SKM-1 (cell line): Measurements from ENCODE around the gene SSC5D.

Experiments
- DNase-seq: peaks from one replicate; lab custom pipeline; 2025; ENCODE audit not compliant: unreplicated experiment; lab: John Stamatoyannopoulos, UW

Gene SSC5D

DNA sequence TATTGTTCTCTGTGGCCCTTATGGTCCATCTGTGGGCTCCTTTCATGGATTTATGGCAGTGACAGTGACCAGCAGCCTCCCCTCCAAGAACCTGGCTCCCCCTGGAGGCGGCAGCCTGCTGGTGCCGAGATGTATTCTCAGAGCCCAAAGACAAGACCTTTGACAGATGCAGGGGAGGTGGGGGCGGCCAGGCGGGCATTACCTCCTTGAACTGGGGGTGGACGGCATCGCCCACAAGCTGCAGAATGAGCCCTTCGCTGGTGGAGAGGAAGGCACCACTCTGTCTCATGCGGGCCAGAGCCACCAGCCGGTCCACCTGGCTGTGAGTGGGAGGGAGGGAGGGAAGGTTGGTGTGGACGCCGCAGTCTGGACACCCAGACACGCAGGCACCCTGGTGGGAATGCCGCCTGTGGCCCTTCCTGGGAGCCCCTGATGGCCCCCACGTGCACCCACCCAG lies 33.4 kb upstream of the SSC5D start:
- no peak for DNase-seq

DNA sequence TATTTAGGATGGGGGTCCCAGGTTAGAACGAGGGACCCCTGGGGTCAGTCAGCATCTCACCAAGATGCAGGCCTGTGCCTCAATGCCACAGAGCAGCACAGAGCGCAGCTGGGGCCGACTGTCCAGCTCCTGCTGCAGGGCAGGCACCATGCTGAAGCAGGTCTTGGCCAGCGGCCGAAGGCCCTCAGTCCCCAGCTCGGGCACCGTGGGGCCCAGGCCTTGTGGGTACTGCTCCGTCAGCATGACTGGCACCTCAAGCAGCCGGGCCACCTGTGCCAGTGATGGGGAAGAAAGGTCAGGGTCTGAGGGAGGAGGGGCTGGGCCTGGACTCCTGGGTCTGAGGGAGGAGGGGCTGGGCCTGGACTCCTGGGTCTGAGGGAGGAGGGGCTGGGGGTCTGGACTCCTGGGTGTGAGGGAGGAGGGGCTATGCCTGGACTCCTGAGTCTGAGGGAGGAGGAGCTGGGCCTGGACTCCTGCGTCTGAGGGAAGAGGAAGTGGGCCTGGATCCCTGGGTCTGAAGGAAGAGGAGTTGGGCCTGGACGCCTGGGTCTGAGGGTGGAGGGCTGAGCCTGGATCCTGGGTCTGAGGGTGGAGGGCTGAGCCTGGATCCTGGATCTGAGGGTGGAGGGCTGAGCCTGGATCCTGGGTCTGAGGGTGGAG lies 32.5 kb upstream of the SSC5D start:
- no peak for DNase-seq

DNA sequence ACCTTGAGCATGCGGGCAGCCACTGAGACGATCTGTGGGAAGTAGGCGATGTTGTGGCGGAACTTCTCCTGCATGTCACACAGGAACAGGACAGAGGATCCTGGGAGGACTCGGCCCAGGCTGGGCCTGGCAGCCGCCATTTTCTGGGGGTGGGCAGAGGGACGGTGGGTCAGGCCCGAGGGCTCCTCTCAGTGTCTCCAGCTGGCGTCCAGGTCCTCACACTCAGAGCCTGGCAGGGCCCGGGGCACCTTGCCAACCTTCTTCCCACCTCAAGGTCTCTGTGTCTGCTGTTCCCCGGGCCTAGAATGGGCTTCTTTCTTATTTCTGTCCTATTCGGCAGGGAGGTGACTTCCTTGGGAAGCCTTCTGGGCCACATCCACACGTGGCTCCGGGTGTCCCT lies 31.9 kb upstream of the SSC5D start:
- DNase-seq: no peak

DNA sequence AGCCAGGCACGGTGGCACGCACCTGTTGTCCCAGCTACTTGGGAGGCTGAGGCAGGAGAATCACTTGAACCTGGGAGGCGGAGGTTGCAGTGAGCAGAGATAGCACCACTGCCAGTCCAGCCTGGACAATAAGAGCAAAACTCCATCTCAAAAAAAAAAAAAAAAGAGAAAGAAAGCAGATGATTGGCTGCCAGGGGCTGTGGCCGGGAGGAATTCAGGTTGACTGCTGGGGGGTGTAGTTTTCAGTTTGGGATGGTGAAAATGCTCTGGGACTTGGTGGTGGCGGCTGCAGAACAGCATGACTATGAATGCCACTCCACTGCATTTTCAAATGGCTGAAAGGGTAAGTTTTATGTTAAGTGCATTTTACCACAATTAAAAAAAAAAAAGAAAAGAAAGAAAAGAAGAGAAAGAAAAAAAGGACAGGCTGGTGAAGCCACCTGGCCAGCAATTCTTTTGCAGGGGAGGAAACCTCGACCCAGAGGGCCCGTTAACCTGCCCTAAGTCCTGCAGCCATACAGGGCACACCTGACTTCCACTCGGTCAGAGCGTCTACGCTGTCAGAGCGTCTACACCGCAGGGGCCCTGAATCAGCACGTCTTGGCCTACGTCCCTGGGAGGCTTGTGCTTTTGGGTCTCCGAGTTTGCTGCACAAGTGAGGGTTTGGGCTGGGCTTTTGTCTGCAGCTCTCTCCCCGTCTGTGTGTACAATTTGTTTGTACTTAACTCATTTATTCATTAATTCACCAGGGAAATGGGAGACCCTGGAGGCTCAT lies 30.4 kb upstream of the SSC5D start:
- DNase-seq: no peak

DNA sequence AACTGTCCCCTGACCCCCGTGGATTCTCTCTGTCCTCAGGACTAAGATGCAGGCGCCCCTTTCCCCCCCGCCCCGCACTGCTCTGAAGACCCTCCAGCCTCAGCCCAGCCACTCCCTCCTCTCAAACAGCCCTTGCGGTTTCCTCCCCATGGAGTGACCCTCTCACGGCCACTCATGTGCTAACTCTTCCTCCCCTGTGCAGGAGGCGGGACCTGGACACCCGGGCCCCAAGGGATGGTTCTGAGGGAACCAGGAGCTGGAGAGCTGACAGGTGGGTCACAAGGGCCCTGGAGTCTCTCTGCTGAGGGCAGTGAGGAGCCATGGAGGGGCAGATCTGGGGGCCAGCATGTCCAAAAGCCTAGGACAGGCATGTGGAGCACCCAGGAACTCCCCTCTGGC lies 28.7 kb upstream of the SSC5D start:
- no peak for DNase-seq

DNA sequence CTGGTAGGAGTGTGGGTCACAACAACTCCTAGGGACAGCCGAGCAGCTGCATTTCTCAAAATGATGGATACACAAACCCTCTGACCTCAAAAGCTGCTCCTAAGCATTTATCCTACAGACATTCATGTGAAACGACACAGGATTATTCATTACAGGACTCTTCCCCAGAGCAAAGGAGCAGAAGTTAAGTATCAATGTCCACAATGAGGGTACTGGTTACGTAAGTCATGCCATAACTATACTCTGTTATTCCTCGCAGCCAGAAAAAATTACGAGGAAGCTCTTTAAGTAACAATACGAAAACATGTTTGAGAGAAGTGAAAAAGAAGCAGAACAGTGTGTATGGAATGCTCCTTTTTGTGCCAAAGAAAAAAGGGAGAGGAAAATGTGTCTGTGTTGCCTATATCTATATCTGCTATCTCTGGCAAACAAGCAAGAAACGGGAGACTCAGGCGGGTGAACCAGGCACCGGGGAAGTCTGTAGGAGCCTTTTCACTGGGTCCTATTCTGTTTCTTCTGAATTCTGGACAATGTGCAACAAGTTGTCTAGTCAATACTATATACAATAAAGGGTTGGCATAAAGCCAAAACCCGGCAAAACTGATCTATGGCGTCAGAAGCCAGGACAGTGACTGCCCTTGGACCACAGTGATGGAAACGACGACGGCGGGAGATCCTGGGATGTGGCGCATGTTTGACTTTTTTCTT lies 28.1 kb upstream of the SSC5D start:
- DNase-seq: no peak

DNA sequence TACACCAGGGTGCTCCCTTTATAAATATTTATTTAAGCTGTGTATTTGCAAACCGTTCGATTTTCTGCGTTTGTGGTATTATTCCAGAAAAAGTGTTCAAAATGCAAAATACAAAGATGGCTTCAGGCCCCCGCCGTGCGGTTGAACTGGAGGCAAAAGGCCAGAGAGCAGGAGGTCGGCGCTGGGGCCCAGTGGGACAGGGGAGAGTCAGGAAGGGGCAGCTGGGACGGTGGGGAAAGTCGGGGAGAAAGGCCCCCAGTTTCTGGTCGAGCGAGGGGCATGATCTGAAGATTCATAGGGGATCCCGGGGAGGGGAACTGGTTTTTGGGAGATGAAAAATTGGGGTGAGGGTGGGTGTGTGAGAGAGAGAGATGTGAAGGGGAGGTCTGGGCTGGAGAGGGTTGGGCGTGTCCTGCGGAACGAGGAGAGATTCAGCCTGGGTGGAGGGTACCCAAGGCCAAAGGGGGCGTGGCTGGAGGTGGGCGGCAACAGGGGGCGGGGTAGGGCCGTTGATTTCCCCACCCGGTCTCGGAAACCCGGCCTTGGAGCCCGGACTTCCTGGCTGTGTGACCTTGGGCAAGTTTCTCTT lies 27.5 kb upstream of the SSC5D start:
- no peak for DNase-seq

DNA sequence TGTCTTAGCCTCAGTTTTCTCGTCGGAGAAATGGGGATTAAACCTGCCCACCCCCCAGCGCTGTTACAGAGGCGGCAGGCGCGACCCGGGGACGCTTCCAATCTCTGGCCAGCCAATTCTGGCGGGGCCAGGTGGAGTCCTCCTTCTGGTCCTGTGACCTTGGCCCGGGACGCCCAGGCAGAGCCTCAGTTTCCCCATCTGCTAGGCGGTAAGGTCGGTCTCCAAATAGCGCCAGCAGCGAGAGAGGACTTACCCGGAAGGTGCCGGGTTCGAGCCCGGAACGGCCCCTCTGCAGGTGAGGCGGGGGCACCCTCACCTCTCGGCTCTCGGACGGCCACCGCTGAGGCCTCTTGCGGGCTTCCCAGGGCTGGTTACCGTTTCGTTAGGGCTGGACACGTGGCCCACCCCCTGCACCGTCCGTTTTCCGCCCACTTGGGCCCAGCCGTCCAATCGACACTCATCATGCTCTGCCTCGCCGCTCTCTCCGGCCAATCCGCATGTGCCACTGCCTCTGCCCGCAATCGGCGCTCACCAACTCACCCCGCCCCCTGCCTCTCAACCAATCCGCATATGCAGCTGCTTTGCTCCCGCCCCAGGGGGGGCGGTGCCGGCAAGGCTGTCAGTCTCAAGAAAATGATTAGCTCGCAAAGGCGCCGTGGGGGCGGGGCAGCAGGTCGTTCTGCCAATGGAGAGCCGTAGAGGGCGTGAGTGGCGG lies 26.8 kb upstream of the SSC5D start, which contains the start of gene ISOC2:
Gene ISOC2, minus strand, starts transcription at position 384 of the 715 bp plus-strand sequence. CDS start 5,156 bp downstream, outside the sequence.
- DNase-seq: peak; percentile 83

DNA sequence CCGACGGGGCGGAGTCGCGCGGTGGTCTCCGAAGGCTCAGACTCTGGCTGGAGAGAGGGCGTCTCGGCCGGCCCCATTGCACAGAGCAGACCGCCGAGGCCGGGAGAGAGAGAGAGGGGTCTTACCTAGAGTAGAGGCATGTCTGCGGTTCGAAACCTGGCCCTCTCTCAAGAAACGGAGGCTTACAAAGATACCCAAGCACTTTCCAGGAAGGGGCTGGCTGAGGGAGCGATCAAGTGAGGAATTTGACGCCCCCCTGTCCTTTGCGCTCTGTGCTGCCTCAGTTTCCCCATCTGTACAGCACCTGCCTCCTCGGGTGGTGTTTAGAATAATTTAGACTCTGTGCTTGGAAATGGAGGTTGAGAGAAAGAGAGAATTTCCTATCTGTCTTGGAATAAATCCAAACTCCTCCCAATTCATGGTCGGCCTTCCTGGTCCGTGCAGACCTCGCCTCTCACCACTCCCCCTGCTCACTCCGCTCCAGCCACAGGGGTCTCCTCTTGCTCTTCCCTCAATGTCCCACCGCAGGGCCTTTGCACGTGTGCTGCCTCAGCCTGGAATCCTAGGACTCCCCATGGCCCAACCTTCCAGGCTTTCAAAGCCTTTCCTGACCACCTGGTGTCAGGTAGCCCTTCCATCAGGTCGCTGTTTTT lies 26.1 kb upstream of the SSC5D start:
- no peak for DNase-seq

DNA sequence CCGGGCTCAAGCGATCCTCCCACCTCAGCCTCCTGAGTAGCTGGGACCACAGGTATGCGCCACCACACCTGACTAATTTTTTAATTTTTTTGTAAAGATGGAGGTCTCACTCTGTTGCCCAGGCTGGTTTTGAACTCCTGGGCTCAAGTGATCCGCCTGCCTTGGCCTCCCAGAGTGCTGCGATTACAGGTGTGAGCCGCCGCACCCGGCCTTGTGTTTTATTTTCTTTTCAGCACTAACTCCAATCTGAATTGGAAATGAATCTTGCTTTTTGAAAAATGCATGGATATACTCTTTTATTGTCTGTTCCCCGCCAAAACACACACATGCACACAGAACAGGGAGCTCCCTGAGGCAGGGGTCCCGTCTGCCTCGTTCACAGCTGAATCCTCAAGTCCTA lies 25.5 kb upstream of the SSC5D start:
- DNase-seq: no peak

DNA sequence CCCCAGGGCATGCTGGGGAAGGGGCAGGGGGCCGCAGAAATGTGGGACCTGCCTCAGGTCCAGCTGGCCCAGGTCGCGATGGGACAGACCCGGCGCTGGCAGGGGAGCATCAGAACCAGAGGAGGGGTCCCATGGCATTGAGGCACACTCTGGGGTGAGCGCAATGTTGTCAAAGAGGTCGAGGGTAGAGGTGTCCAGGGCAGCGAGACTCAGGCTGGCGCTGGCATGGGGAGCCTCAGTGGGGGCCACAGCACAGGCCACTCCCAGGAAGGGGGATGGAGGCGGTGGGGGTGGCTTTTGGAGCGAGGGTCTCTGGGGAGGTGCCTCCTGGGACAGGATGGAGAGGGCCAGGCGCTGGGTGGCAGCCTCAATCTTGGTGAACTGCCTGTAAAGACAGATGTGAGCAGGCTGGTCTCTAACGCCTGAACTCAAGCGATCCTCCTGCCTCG lies 24.6 kb upstream of the SSC5D start:
- no peak for DNase-seq

DNA sequence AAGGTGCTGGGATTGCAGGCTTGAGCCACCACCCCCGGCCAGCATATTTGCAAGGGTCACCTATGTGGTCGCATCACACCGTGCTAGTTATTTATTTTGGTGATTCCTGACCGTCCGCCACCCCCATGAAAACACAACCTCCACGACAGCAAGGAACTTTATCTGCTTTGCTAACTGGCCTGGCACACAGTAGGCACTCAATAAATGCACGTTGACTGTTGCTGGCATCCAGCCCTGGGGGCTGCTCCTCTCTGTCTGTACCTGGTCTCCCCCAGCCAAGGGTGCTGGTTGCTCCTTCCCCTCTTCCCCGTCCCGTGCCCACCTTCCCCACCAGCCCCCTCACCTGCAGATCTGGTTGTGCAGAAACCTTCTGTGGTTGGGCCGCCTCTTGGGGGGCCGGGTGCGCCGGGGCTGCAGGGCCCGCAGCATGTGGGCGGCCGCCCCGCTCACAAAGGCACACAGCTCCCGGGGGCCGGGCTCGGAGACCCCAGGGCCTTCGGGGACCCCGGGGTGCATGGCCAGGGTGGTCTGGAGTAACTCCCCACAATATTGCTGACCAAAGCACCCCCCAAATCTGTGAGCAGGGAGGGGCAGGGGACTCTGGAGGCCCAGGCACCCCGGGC lies 24.1 kb upstream of the SSC5D start:
- no peak for DNase-seq

DNA sequence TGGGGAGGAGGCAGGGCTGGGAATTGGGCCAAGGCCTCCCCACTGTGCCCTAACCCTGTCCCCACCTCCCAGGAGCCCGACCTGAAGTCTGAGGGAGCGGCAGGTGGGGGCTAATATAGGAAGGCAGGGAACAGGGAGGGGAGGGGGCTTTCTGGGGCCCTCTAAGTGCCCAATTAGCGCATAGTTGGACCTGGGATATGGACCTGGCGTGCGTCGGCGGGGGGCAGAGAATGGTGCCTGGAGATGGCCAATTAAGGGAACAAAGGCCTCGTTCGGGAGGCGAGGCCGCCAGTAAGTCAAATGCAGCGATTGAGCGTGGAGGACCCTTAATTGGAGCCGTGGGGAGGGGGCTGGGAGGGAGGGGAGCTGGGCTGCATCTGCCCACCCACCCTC lies 23.6 kb upstream of the SSC5D start, which contains the start of gene C19orf85:
Gene C19orf85, minus strand, starts transcription at position 90 of the 393 bp plus-strand sequence. CDS start 197 bp downstream, outside the sequence.
- no peak for DNase-seq

DNA sequence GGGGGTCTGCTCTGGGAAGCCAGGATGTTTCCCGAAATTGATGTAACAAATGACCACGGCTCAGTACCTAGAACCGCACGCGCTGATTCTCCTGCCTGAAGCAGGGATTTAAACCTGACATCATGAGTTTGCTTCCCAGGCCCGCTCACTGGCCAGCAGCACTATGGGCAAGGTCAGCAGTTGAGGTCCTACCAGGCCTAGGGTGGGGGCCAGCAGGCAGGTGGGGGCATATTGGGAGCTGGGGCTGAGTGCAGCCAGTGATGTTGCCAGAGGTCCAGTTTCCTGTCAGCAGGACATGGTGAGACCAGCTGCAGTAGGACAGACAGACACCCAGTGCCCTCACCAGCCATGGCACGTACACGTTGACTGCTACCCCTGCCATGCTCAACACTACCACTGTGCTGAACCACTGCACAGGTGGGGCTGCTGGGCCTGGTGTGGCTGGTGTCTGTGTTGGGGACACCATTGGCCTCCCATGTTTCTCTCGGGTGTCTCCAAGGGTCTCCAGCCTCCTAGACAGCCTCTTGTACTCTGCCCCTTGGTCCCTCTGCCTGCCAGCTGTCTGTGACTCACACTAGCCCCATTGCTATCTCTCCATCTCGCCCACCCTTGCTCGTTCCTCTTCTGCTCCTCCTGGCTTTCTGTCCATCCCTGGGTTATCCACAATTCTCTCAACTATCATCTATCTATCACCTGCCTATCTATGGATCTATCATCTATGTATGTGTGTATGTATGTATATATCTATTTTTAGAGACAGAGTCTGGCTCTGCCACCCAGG lies 22.6 kb upstream of the SSC5D start:
- DNase-seq: no peak

DNA sequence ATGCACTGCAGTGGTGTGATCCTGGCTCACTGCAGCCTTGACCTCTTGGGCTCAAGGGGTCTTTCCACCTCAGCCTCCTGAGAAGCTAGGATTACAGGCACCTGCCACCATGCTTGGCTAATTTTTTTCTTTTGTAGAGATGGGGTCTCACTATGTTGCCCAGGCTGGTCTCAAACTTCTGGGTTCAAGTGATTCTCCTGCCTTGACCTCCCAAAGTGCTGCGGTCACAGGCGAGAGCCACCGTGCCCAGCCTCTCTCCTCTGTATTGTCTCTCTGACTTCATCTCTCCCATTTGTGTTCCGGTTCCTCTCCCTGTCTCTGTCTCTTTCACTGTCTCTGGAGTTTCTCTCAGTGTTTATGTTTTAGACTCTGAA lies 22.0 kb upstream of the SSC5D start:
- DNase-seq: no peak

DNA sequence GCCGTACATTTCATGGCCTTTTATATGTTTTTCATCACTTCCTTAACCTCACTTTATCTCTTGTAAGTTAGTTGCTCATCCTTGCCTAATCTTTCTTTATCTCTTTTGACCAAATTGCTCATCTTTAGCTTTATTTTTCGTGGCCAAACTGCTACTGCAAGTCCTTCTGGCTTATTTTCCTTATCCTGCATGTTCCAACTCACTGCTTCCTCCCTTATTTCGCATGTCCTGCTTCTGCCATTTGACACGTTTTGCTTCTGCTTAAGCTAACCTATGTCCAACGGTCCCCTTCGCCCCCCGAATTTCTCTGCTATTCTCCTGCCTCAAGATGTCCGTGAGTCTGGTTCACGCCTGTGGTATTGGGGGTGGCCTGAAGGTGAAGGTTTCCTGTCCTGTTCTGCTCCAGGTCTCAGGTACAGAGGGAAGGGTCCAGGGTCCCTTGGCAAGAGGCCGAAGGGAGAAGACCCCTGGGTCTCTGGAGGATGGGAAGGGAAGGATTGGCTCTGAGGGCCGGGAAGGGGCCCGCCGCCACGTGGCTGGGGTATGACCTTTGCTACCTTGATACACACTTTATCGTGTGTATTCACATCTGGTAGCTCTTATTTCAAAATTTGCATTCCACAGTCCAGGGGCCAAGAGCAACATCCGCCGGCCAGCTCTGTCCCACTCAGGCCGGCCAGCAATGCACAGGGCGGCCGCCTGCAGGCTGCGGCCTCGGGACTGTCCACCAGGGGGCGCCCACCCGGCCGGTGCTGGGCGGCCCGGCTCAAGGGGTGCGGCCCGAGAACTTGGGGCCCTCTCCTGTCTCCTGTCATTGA lies 20.8 kb upstream of the SSC5D start:
- no peak for DNase-seq

DNA sequence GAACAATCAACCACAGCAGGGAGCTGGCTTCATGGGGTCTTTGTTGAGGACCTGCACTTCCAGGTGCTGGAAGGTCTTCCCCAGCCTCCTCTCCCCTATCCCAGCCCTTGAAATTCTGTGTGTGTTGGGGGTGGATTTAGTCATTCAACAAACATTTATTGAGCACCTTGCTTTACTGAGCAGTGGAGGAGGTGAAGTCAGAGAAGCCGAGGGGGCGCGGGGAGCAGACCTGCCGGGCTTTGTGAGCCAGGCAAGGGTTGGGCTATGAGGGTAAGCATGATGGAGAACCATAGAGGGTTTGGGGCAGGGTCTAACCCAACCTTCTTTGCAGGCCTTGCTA lies 20.2 kb upstream of the SSC5D start:
- DNase-seq: no peak

DNA sequence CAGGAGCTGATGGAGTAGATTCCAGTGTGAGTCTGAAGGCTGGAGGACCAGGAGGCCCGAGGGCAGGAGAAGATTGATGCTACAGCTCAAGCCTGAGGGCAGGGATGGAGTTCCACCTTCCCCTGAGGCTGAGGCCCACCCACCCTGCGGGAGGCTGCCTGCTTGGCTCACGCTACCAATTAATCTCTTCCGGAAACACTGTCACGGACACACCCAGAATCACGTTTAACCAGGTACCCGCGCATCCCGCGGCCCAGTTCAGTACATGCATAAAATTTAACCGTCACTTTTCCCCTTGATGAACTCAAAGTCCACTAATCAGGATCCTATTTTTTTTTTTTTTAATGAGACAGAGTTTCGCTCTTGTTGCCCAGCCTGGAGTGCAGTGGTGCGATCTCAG lies 17.0 kb upstream of the SSC5D start:
- DNase-seq: no peak
